Amniotic stem cell (primary cell): Measurements from ENCODE around the gene ELMOD3.
"Not testable (repeated sequence)": the region's sequence is repeated elsewhere in the genome, so short reads cannot be mapped to it uniquely, and the experiment has no call there.

ENCODE experiments used
- DNase-seq: peaks from one replicate; lab custom pipeline; 2025; lab: John Stamatoyannopoulos, UW

The ELMOD3 gene

DNA sequence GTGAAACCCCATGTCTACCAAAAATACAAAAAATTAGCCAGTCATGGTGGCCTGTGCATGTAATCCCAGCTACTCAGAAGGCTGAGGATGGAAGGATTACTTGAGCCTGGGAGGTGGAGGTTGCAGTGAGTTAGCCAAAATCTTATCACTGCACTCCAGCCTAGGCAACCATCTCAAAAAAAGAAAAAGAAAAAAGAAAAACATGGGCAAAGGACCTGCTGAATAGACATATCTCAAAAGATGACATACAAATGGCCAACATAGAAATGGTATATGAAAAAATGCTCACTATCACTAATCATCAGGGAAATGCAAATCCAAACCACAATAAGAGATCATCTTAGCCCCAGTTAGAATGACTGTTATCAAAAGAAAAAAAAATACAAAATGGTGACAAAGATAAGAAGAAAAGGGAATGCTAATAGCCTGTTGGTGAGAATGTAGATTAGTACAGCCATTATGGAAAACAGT lies 25.4 kb upstream of the ELMOD3 start:
- DNase-seq: no peak

GRCh38 chr2:85329701-85330100 lies 24.9 kb upstream of the ELMOD3 start:
- DNase-seq: not testable (repeated sequence)

DNA sequence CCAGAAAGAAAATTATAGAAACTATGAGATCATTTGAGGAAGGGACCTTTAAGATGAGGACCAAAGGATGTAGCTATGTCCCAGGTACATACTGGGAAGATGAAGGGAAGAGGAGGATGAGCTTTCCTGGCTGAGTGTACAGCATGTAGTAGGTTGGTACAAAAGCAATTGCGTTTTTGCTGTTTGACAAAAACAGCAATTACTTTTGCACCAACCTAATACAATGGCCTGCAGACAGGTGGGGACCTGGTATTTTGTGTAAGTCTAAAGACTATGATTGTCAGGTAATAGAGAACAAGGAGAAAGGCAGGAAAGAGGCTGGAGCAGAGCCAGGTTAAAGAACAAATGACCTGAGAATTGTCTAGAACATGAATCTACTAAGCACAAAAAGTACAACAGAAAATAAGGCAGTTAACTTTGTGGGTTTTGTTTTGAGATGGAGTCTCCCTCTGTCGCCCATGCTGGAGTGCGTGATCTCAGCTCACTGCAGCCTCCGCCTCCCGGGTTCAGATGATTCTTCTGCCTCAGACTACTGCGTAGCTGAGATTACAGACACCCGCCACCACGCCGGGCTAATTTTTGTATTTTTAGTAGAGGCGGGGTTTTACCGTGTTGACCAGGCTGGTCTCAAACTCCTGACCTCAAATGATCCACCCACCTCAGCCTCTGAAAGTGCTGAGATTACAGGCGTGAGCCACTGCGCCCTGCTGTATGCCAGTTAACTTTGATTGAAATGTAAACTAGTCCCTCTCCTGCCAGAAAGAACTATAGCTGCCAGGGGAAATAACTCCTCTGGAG lies 23.5 kb upstream of the ELMOD3 start:
- no peak for DNase-seq

- not testable (repeated sequence) for DNase-seq
These were observed 20.7 kb upstream of the ELMOD3 start for GRCh38 chr2:85333877-85334276.

DNA sequence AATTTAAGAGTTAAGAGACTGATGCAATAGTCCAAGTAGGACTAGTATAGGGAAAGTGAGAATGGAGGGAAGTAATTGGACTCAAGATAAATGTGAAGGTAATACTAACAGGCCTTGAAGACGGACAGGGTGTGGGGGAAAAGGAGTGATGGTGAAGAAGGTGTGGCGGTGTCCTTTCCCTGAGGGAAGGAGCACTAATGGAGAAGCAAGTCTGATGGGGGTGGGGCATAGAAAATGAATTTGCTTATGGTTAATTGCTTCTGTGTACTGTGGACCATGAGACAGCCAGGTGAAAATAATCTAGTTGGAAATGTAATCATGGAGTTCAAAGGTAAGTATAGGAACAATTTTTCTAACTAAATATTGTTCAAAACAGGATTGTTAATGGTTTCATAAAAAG lies 19.6 kb upstream of the ELMOD3 start:
- no peak for DNase-seq

DNA sequence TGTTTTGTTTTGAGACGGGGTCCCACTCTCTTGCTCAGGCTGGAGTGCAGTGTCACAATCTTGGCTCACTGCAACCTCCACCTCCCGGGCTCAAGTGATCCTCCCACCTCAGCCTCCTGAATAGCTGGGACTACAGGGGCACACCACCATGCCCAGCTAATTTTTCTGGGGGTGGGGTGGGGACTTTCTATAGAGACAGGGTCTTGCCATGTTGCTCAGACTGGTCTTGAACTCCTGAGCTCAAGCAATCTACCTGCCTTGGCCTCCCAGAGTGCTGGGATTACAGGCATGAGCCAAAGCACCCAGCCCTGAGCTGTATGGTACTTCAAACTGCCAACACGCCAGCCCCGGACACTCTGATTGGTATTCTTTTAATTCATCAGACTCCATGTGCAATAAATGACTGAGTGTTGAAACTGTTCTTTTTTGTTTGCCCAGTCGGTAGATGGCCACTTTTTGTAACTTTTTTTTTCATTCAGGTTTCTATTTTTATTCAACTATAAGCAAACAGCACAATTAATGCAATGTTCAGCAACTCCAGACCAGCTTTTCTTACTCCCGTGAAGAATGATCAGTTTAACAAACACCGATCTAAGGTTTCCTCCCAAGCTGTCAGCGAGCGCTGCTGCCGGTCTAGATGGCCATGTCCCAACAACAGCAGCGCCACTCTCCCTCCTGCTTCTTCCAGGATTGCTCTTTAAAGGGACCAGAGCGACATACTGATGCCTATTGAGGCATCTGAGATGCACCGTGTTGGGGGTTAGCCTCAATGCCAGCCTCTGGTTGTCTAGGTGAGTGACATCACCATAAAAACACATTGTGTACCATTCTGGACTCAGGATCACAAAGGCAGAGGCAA lies 14.3 kb upstream of the ELMOD3 start:
- no peak for DNase-seq

- DNase-seq: no peak
These were observed 13.1 kb upstream of the ELMOD3 start for GRCh38 chr2:85341269-85342029.

- no peak for DNase-seq
These were observed 12.4 kb upstream of the ELMOD3 start for GRCh38 chr2:85342156-85342555.

- not testable (repeated sequence) for DNase-seq
These were observed 11.2 kb upstream of the ELMOD3 start for GRCh38 chr2:85343207-85343895.

- no peak for DNase-seq
These were observed 10.1 kb upstream of the ELMOD3 start for GRCh38 chr2:85344356-85344954.

- DNase-seq: no peak
These were observed 7.0 kb upstream of the ELMOD3 start for GRCh38 chr2:85347599-85347998.

DNA sequence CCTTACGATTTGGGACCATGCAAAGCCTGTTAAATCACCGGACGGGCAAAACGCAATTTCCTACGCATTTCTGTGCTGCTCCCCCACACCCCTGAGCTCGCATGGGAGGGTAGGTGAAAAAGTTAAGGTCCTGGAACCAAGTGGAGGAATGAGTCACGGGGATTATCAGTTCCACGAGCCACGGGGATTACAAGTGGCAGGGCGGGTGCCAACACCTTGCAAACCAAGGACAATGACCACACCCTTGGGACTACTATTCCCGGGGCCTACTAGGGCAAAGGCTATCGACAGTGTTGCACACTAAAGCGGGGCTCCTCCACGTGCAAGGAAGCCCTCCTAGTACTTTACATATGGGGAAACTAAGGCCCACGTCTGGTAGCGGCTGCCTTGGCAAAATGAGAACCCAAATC lies 688 bp upstream of the ELMOD3 start:
- no peak for DNase-seq

- DNase-seq: no peak
These were observed 473 bp downstream of the ELMOD3 start for GRCh38 chr2:85355073-85355410.

DNA sequence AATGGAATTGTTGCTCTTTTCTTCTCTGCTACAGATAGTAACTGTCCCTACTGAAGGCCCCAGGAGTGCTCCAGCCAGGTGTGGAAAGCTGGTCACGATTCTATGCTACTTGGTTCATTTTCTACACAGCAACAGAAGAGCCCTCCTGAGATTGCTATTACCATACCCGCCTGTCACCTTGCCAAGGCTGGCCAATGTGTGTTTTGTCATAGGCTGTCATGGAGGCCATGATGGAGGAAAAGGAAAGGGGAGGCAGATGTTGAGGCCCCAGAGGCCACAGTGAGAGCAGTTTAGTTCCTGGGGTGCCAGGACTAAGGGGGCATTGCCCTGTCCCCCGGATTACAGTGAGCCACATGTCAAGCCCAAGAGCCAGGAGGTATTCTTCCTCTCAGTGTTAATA lies 952 bp downstream of the ELMOD3 start:
- DNase-seq: no peak

GRCh38 chr2:85356186-85356585 lies 1.6 kb downstream of the ELMOD3 start:
- DNase-seq: no peak

DNA sequence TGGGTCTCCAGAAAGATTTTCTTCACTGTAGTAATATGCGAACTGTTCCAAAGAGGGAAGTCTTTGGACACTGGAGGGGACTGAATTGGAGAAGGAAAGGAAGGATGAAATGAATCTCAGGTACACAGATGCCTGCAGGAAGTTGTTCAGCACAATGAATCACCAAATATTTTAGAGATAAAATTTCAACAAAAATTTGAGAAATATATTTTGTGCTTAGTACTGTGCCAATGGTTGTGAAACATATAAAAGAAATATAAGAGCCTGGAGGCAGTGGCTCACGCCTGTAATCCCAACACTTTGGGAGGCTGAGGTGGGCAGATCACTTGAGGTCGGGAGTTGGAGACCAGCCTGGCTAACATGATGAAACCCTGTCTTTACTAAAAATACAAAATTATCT lies 3.2 kb downstream of the ELMOD3 start:
- DNase-seq: no peak

- DNase-seq: not testable (repeated sequence)
These were observed 8.3 kb downstream of the ELMOD3 start for GRCh38 chr2:85362653-85363387.

- DNase-seq: no peak
These were observed 12.6 kb downstream of the ELMOD3 start for GRCh38 chr2:85367180-85367579.

- no peak for DNase-seq
These were observed 14.4 kb downstream of the ELMOD3 start for GRCh38 chr2:85368921-85369320.

DNA sequence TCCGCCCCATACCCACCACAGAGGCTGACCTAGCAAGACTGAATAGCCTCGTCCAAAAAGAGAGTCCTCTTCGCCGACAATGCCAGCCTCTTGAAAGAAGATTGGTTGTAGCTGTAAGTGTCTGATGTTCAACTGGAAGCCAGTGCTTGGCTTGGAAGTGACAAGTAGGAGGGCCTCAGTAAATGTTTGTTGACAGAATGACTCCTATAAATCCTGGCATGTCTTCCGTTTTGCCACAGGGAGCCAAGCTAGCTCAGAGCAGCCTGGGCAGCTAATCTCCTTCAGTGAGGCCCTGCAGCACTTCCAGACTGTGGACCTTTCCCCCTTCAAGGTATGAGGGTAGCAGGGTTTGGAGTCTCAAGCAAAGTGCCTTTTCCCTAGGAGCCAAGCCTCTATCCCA lies 14.9 kb downstream of the ELMOD3 start:
- DNase-seq: no peak

DNA sequence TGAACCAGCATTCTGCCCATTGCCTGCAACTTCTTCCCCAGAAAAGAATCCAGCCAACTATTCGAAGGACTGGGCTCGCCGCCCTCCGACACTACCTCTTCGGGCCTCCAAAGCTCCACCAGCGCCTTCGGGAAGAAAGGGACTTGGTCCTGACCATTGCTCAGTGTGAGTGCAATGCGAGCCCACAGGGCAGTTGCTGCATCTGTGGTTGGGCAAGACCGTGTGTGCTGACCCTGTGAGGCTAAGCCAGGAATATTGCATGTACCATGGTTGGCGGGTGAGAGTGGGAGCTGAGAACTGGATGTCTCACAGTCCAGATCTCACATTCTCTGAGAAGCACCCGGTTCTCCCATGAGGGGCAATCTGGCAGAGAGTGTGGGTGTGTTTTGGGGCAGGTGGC lies 16.5 kb downstream of the ELMOD3 start:
- DNase-seq: no peak
